ENCODE data around the gene FLT4. TPM values are rescaled to one million over a fixed set of nuclear protein-coding genes. Genes with fewer than 3 reads are reported as not detected.

FLT4 gene
- total and polyA plus RNA-seq, 3 experiments from 2014 or later = 6.0 to 12.7 (median 8.2) TPM

- ChIA-PET CTCF (no interaction called here), POLR2A (no interaction called here)
- peaks cover 0 to 25% (median 14%) of the 10 kb centered on the region in 3 donors for H3K4me1 Mint-ChIP-seq
- no peaks in the 10 kb centered on the region for H3K9me3 Mint-ChIP-seq
- H3K4me3 Mint-ChIP-seq = no peak overlapping the region
- no peak overlapping the region for H3K4me3 ChIP-seq (ENCODE audit: low read length)
- no peaks in the 10 kb centered on the region for H3K4me1 ChIP-seq (ENCODE audit: insufficient read depth, low read length)
- peak overlapping the region in 2 of 8 donors; percentile 17 to 40 for H3K27ac Mint-ChIP-seq
- no peaks in the 10 kb centered on the region for H3K27me3 ChIP-seq (ENCODE audit: insufficient read depth, low read length, poor library complexity, severe bottlenecking)
- H3K9me3 ChIP-seq (ENCODE audit: low read length) = no peaks in the 10 kb centered on the region
- H3K27me3 Mint-ChIP-seq = peaks cover 3 to 15% of the 10 kb centered on the region in 2 donors
- H3K36me3 ChIP-seq (ENCODE audit: insufficient read depth, low read length) = no peaks in the 10 kb centered on the region
- no peaks in the 10 kb centered on the region for H3K36me3 Mint-ChIP-seq
- H3K27ac ChIP-seq (ENCODE audit: low read depth, low read length) = no peak overlapping the region
- peak in 1 of 5 donors; percentile 36 for DNase-seq
These were observed 5.1 kb downstream of the FLT4 start for GRCh38 chr5:180644129-180644824.

DNA sequence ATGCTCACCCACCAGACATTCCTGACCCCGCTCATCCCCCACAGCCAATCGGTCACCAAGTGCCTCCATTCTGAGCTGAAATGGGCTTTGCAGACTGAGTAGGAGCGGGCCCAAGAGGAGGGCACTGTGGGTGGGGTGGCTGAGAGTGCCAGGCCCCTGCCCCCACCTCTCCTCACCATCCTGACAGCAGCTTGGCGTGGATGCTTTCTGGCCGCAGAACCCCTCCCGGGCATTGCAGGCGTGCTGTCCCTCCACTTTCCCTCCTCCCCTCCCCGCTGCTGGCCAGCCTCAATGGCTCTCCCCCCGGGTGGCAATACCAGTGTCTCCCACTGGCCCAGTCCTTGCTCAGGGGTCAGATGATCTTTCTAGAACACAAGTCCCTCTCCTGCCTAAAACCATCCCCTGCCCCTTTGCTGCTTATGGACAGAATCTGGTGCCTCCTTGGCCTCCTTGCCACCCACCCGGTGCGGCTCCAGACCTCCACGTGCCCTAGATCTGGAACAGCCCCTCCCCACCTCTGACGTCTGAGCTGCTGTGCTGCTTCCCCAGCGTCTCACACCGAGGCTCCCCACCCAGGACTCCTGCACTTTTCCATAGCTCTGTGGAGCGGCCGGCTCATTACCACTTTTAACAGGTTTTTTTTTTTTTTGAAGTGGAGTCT lies 6.1 kb downstream of the FLT4 start:
- POLR2A ChIA-PET = no interaction called here
- Histone ChIP-seq H3K9me3 (ENCODE audit: low read length) (no peaks in the 10 kb centered on the region), H3K4me3 (ENCODE audit: low read length) (no peak overlapping the region), H3K36me3 (ENCODE audit: insufficient read depth, low read length) (no peaks in the 10 kb centered on the region), H3K27me3 (ENCODE audit: insufficient read depth, low read length, poor library complexity, severe bottlenecking) (no peaks in the 10 kb centered on the region), H3K4me1 (ENCODE audit: insufficient read depth, low read length) (no peaks in the 10 kb centered on the region), H3K27ac (ENCODE audit: low read depth, low read length) (no peak overlapping the region)
- Mint-ChIP-seq H3K27ac (peak overlapping the region in 1 of 8 donors; percentile 58), H3K4me1 (peaks cover 0 to 21% (median 13%) of the 10 kb centered on the region in 3 donors), H3K4me3 (no peak overlapping the region), H3K27me3 (peaks cover 1 to 12% of the 10 kb centered on the region in 2 donors), H3K36me3 (no peaks in the 10 kb centered on the region), H3K9me3 (no peaks in the 10 kb centered on the region)
- peak in 1 of 5 donors; percentile 38 for DNase-seq
- CTCF ChIA-PET = no interaction called here

DNA sequence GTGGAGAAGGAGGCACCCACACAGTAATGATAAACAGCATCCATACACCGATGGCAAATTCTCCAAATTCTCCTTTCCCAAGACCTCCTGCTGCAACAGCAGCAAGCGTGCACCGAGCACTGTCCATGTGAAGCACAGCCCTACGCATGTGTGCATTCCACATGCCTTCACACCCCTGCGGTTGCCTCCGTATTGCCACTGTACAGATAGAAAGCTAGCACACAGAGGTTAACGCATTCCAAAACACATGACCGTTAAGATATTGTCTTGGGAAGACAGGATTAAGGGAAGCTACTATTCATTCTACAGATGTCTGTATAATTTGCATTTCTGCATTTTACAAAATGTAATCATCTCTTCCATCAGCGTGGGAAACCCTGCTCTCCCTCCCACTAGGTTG lies 6.6 kb downstream of the FLT4 start:
- no peak for DNase-seq
- CTCF ChIA-PET = no interaction called here
- Histone ChIP-seq H3K4me1 (ENCODE audit: insufficient read depth, low read length) (no peaks in the 10 kb centered on the region), H3K27ac (ENCODE audit: low read depth, low read length) (no peak overlapping the region), H3K9me3 (ENCODE audit: low read length) (no peaks in the 10 kb centered on the region), H3K4me3 (ENCODE audit: low read length) (no peak overlapping the region), H3K36me3 (ENCODE audit: insufficient read depth, low read length) (no peaks in the 10 kb centered on the region), H3K27me3 (ENCODE audit: insufficient read depth, low read length, poor library complexity, severe bottlenecking) (no peaks in the 10 kb centered on the region)
- H3K4me1 Mint-ChIP-seq = peaks cover 0 to 16% (median 9%) of the 10 kb centered on the region in 3 donors
- peaks cover 0 to 2% (median 0%) of the 10 kb centered on the region in 3 donors for H3K36me3 Mint-ChIP-seq
- POLR2A ChIA-PET = no interaction called here
- H3K4me3 Mint-ChIP-seq = no peak overlapping the region
- no peaks in the 10 kb centered on the region for H3K9me3 Mint-ChIP-seq
- H3K27ac Mint-ChIP-seq = no peak overlapping the region
- H3K27me3 Mint-ChIP-seq = peaks cover 0 to 7% of the 10 kb centered on the region in 2 donors

DNA sequence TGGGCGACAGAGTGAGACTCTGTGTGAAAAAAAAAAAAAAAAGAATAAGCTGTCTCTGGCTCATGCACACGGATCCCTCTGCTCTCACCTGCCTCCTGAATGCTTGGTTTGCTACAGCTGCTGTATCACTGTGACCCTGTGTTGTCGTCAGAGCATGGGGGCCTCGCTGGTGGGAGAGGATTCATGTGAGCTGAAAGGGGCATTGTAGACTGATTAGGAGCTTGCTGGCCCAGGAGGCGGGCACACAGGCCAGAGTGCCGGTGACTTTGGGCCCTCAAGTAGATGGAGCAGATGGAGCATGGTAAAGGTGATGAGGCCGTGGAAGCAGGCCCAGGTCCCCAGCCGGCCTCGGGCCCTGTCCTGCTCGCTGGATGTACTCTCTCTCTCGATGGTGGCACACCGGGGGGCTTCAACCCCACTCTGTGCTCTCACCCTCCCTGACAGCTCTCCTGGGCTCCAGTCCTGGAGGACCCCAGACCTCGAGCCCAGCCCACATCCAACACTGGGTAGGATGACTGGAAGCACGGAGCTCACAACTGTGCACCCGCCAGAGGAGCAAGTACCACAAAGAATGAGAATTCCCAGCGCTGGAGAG lies 7.1 kb downstream of the FLT4 start:
- no peak overlapping the region for H3K4me3 Mint-ChIP-seq
- Histone ChIP-seq H3K27me3 (ENCODE audit: insufficient read depth, low read length, poor library complexity, severe bottlenecking) (no peaks in the 10 kb centered on the region), H3K4me1 (ENCODE audit: insufficient read depth, low read length) (no peaks in the 10 kb centered on the region), H3K9me3 (ENCODE audit: low read length) (no peaks in the 10 kb centered on the region), H3K36me3 (ENCODE audit: insufficient read depth, low read length) (no peaks in the 10 kb centered on the region), H3K27ac (ENCODE audit: low read depth, low read length) (no peak overlapping the region), H3K4me3 (ENCODE audit: low read length) (no peak overlapping the region)
- peaks cover 0 to 4% of the 10 kb centered on the region in 2 donors for H3K27me3 Mint-ChIP-seq
- CTCF ChIA-PET = no interaction called here
- POLR2A ChIA-PET = no interaction called here
- peaks cover 0 to 11% (median 8%) of the 10 kb centered on the region in 3 donors for H3K4me1 Mint-ChIP-seq
- H3K27ac Mint-ChIP-seq = peak overlapping the region in 2 of 8 donors; percentile 42 to 79
- H3K36me3 Mint-ChIP-seq = peaks cover 0 to 3% (median 0%) of the 10 kb centered on the region in 3 donors
- no peaks in the 10 kb centered on the region for H3K9me3 Mint-ChIP-seq
- peak in 1 of 5 donors; percentile 32 for DNase-seq

DNA sequence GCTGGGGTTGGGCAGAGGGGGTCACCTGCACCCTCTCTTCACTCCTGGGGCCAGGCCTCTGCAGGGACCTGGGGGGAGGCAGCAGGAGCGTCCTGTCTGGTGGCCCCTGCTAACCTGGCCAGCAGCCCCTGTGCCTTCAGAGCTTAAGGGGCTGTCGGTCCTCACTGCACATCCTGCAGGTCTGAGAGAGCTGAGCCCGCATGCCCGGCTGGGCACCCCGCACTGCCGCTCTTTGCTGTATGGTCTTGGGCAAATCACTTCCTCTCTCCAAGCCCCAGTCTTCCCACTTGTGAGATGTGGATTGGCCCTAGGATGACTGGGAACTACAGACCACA lies 7.9 kb downstream of the FLT4 start:
- Mint-ChIP-seq H3K4me3 (no peak overlapping the region), H3K4me1 (peaks cover 0 to 8% (median 8%) of the 10 kb centered on the region in 3 donors), H3K36me3 (peaks cover 0 to 3% (median 0%) of the 10 kb centered on the region in 3 donors), H3K9me3 (no peaks in the 10 kb centered on the region), H3K27ac (no peak overlapping the region), H3K27me3 (peaks cover 0 to 4% of the 10 kb centered on the region in 2 donors)
- Histone ChIP-seq H3K27me3 (ENCODE audit: insufficient read depth, low read length, poor library complexity, severe bottlenecking) (no peaks in the 10 kb centered on the region), H3K4me1 (ENCODE audit: insufficient read depth, low read length) (no peaks in the 10 kb centered on the region), H3K27ac (ENCODE audit: low read depth, low read length) (no peak overlapping the region), H3K4me3 (ENCODE audit: low read length) (no peak overlapping the region), H3K36me3 (ENCODE audit: insufficient read depth, low read length) (no peaks in the 10 kb centered on the region), H3K9me3 (ENCODE audit: low read length) (no peaks in the 10 kb centered on the region)
- ChIA-PET POLR2A (interaction anchor here (0.5 kb wide), 1 partner anchor 163 kb away, joined by 4 read pairs; no protein-coding TSS in a partner anchor), CTCF (no interaction called here)
- no peak for DNase-seq

DNA sequence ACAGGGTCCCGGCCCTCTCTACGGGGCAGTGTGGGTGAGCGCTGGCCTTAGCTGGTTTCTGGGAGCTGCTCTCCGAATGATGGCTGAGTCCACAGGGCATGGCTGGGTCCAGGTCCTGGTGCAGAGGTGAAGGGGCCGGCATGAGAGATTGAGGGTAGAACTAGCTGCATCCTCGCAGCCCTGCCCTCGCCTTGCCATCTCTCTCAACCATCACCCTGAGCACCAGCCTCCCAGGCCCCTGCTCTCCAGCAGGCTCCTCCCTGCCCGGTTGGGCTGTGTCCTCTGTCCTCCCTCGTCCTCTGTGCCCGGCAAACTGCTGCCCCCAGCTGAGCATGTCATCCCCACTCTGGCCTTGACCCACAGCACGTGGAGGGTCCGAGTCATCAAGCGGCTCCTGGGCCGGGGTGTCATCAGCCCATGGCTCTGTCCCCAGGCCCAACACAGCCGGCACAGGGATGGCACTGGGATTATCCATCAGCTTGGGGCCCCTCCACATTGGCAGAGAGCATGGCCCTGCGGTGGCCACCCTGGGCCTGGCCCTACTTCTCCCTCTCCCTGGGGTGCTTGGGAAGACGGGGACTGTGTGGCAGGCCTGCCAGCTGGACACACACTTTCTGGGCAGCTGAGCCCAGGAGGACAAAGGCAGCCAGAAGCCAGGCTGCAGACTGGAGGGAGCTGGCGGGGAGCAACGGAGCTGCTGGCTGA lies 8.4 kb downstream of the FLT4 start:
- Histone ChIP-seq H3K9me3 (ENCODE audit: low read length) (no peaks in the 10 kb centered on the region), H3K4me3 (ENCODE audit: low read length) (no peak overlapping the region), H3K4me1 (ENCODE audit: insufficient read depth, low read length) (no peaks in the 10 kb centered on the region), H3K27ac (ENCODE audit: low read depth, low read length) (no peak overlapping the region), H3K27me3 (ENCODE audit: insufficient read depth, low read length, poor library complexity, severe bottlenecking) (no peaks in the 10 kb centered on the region), H3K36me3 (ENCODE audit: insufficient read depth, low read length) (no peaks in the 10 kb centered on the region)
- POLR2A ChIA-PET = interaction anchor here (0.5 to 0.6 kb wide), 2 partner anchors 9 to 163 kb away, joined by 4 to 13 read pairs; no protein-coding TSS in a partner anchor
- peaks cover 0 to 3% (median 0%) of the 10 kb centered on the region in 3 donors for H3K36me3 Mint-ChIP-seq
- CTCF ChIA-PET = no interaction called here
- peaks cover 0 to 5% (median 3%) of the 10 kb centered on the region in 3 donors for H3K4me1 Mint-ChIP-seq
- H3K9me3 Mint-ChIP-seq = no peaks in the 10 kb centered on the region
- H3K27me3 Mint-ChIP-seq = peaks cover 0 to under 1% of the 10 kb centered on the region in 2 donors
- peak in 1 of 5 donors; percentile 35 for DNase-seq
- H3K4me3 Mint-ChIP-seq = no peak overlapping the region
- H3K27ac Mint-ChIP-seq = peak overlapping the region in 1 of 8 donors; percentile 29

- no peak overlapping the region for H3K27ac ChIP-seq (ENCODE audit: low read depth, low read length)
These were observed 8.9 kb downstream of the FLT4 start for GRCh38 chr5:180640611-180640860.

More at GRCh38 chr5:180640611-180640860, 8.9 kb downstream of the FLT4 start:
- H3K4me1 Mint-ChIP-seq = peaks cover 0 to 4% (median 2%) of the 10 kb centered on the region in 3 donors
- H3K36me3 ChIP-seq (ENCODE audit: insufficient read depth, low read length) = no peaks in the 10 kb centered on the region
- H3K36me3 Mint-ChIP-seq = peaks cover 0 to 3% (median 0%) of the 10 kb centered on the region in 3 donors
- H3K27ac Mint-ChIP-seq = peak overlapping the region in 1 of 8 donors; percentile 29
- H3K9me3 ChIP-seq (ENCODE audit: low read length) = no peaks in the 10 kb centered on the region
- H3K27me3 ChIP-seq (ENCODE audit: insufficient read depth, low read length, poor library complexity, severe bottlenecking) = no peaks in the 10 kb centered on the region
- no peaks in the 10 kb centered on the region for H3K4me1 ChIP-seq (ENCODE audit: insufficient read depth, low read length)
- ChIA-PET POLR2A (interaction anchor here (0.6 kb wide), 1 partner anchor 10 kb away, joined by 13 read pairs; no protein-coding TSS in a partner anchor), CTCF (no interaction called here)
- H3K27me3 Mint-ChIP-seq = no peaks in the 10 kb centered on the region
- no peaks in the 10 kb centered on the region for H3K9me3 Mint-ChIP-seq
- no peak overlapping the region for H3K4me3 ChIP-seq (ENCODE audit: low read length)
- peak in 1 of 5 donors; percentile 26 for DNase-seq
- no peak overlapping the region for H3K4me3 Mint-ChIP-seq
